ENCODE results near the gene IL10RA. TPM values are rescaled to one million over a fixed set of nuclear protein-coding genes. Genes with fewer than 3 reads are reported as not detected.

IL10RA gene
- total and polyA plus RNA-seq, 9 donors, result 2.9 to 7.8 (median 4.3) TPM

- no peak overlapping the region for H3K4me3 ChIP-seq (ENCODE audit: low read length)
- no peak for DNase-seq
- H3K9me3 ChIP-seq (replicated peaks; ENCODE audit: control insufficient read depth, low read depth, low read length), result no peaks in the 10 kb centered on the region
- WGBS (ENCODE audit: insufficient coverage), result 50% methylated on average over 2 of the region's 5 CpGs
- no peaks in the 10 kb centered on the region for H3K4me1 ChIP-seq (ENCODE audit: control insufficient read depth, insufficient read depth, low read length)
- no peaks in the 10 kb centered on the region for H3K36me3 ChIP-seq (ENCODE audit: control insufficient read depth, insufficient read depth, low read length)
- no peaks in the 10 kb centered on the region for H3K27me3 ChIP-seq (ENCODE audit: control insufficient read depth, insufficient read depth, low read length)
- H3K27ac ChIP-seq (ENCODE audit: low read length), result no peak overlapping the region
Observed at GRCh38 chr11:118046051-118046963, 60.1 kb downstream of the IL10RA start.

DNA sequence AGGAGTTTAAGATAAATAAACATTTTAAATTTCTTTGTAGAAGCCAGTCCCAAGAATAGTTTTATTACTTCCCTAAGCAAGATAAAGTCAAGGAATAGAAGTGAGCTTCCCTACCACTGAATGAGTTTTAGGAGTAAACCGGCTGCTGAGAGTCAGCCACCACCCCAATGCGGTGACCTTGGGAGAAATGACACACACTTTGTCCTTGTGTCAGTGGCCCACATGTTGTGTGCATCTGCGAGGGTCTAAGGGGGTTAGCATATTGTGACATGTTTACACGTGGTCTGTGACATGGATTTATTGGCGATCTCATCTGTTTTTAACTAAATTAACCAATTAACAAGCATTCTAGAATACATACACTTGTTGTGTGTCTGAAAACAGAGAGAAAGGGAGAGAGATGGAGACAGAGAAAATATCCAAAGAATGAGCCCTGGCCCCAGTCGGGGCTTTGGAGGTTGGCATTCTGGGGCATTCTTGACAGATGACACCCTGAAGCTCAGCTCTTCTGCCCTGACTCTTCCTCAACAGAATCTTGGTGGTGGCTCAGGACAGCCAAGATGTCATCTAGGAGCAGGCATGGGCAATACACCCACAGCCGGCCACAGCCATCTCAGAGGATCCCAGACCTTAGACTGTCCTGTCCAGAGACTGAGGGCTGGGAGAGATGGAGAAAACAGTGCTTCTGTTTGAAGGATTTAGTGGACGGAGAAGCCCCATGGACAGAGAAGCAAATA is 60.9 kb downstream of the IL10RA start:
- no peaks in the 10 kb centered on the region for H3K27me3 ChIP-seq (ENCODE audit: control insufficient read depth, insufficient read depth, low read length)
- H3K36me3 ChIP-seq (ENCODE audit: control insufficient read depth, insufficient read depth, low read length), result no peaks in the 10 kb centered on the region
- H3K4me1 ChIP-seq (ENCODE audit: control insufficient read depth, insufficient read depth, low read length), result peaks cover under 1% of the 10 kb centered on the region
- no peak overlapping the region for H3K27ac ChIP-seq (ENCODE audit: low read length)
- no peak for DNase-seq
- no peaks in the 10 kb centered on the region for H3K9me3 ChIP-seq (replicated peaks; ENCODE audit: control insufficient read depth, low read depth, low read length)
- no peak overlapping the region for H3K4me3 ChIP-seq (ENCODE audit: low read length)
- 92% methylated on average over 2 of the region's 8 CpGs for WGBS (ENCODE audit: insufficient coverage)

- Histone ChIP-seq H3K27me3 (ENCODE audit: control insufficient read depth, insufficient read depth, low read length) (no peaks in the 10 kb centered on the region), H3K27ac (ENCODE audit: low read length) (no peak overlapping the region), H3K36me3 (ENCODE audit: control insufficient read depth, insufficient read depth, low read length) (no peaks in the 10 kb centered on the region), H3K4me3 (ENCODE audit: low read length) (no peak overlapping the region), H3K4me1 (ENCODE audit: control insufficient read depth, insufficient read depth, low read length) (peaks cover 6% of the 10 kb centered on the region), H3K9me3 (replicated peaks; ENCODE audit: control insufficient read depth, low read depth, low read length) (no peaks in the 10 kb centered on the region)
- WGBS (ENCODE audit: insufficient coverage), result 20% methylated on average over 1 of the region's 4 CpGs
- DNase-seq, result no peak
Observed at GRCh38 chr11:118047749-118048148, 61.6 kb downstream of the IL10RA start.

DNA sequence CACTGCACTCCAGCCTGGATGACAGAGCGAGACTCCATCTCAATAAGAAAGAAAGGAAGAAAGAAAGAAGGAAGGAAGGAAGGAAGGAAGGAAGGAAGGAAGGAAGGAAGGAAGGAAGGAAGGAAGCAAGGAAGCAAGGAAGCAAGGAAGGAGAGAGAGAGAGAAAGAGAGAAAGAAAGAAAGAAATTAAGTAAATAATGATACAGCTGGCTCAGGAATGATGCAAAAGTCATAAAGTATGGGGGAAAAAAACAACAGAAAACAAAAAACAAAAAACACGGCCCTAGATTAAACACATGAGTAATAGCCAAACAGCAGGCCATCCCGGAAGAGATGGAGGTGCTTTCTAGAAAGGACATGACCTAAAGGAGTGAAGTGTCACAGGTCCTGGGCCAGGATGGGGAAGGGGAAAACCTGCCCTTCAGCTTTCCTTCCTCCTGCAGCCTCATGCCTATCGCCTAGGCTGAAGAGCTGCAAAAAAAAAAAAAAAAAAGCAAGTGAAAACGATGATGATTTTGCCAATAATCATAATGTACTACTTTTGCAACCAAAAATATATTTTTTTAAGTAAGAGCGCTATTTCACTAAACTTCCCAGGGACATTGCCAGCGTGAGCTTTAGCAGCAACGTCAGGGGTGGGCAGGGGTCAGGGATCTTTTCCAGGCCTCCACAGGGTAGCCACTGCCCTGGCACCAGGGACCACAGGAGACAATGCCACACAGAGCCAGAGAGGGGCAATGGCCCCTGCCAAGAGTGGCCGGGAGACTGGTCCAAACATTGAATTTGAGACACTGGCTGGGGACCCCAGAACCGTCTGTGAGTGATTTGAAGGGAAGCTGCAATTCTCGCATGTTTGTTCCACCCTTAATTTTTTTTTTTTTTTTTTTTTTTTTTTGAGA is 62.5 kb downstream of the IL10RA start:
- no peak for DNase-seq
- H3K27ac ChIP-seq (ENCODE audit: low read length), result no peak overlapping the region
- no peaks in the 10 kb centered on the region for H3K9me3 ChIP-seq (replicated peaks; ENCODE audit: control insufficient read depth, low read depth, low read length)
- no peak overlapping the region for H3K4me3 ChIP-seq (ENCODE audit: low read length)
- no peaks in the 10 kb centered on the region for H3K36me3 ChIP-seq (ENCODE audit: control insufficient read depth, insufficient read depth, low read length)
- H3K27me3 ChIP-seq (ENCODE audit: control insufficient read depth, insufficient read depth, low read length), result no peaks in the 10 kb centered on the region
- 100% methylated on average over 1 of the region's 11 CpGs for WGBS (ENCODE audit: insufficient coverage)
- H3K4me1 ChIP-seq (ENCODE audit: control insufficient read depth, insufficient read depth, low read length), result peaks cover 10% of the 10 kb centered on the region

DNA sequence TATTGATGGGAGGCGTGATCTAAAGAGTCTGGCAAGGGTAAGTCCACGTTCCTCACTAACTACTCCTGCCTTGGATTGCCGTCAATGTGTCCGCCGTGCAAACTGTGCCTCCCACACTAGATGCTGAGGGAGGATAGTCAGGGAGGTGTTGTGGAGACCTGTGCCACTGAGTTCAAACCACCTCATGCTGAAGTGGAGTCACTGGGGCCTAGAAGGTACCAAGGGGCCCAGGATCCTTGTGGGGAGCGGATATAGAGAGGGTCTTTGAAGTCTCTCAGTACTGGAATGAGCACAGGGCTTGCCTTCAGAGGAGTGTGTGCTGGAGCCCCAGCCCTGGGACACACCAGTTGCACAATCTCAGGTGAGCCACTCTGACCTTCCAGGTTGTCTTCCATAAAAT is 63.6 kb downstream of the IL10RA start:
- H3K9me3 ChIP-seq (replicated peaks; ENCODE audit: control insufficient read depth, low read depth, low read length), result no peaks in the 10 kb centered on the region
- no peak overlapping the region for H3K4me3 ChIP-seq (ENCODE audit: low read length)
- 63% methylated on average over 1 of the region's 6 CpGs for WGBS (ENCODE audit: insufficient coverage)
- H3K27me3 ChIP-seq (ENCODE audit: control insufficient read depth, insufficient read depth, low read length), result no peaks in the 10 kb centered on the region
- no peak overlapping the region for H3K27ac ChIP-seq (ENCODE audit: low read length)
- peaks cover 10% of the 10 kb centered on the region for H3K4me1 ChIP-seq (ENCODE audit: control insufficient read depth, insufficient read depth, low read length)
- DNase-seq, result no peak
- no peaks in the 10 kb centered on the region for H3K36me3 ChIP-seq (ENCODE audit: control insufficient read depth, insufficient read depth, low read length)

DNA sequence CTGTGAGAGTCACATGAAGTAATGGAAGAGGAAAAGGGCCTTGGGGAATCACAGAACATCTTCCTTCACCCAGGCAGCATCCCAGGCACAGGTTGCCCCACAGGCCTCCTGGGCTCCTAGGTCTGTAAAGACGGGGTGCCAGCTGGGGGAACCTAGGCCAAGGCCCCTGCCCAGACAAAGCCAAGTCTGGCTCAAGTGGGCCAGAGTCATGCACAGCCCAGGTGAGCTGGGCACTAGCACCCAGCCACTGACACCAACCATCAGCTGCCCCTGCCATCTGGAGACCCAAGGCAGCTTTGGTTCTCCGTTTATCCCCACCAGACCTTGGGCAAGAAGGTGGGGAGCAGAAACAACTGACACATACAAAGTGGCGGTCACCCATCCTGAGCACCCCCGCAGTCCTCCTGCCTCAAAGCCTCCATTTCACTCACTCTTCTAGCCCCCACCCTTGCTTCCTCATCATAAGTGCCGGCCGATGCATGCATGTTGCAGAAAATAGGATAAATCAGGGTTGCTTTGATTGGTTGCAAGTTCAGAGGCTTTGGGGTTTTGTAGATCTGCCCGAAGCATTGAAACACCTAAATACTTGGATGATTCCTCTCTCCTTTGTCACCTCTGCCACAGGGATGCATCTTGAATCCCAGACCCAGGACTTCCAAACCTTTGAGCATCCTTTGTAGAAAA is 64.2 kb downstream of the IL10RA start:
- no peak overlapping the region for H3K4me3 ChIP-seq (ENCODE audit: low read length)
- no peaks in the 10 kb centered on the region for H3K9me3 ChIP-seq (replicated peaks; ENCODE audit: control insufficient read depth, low read depth, low read length)
- H3K27ac ChIP-seq (ENCODE audit: low read length), result no peak overlapping the region
- DNase-seq, result no peak
- H3K4me1 ChIP-seq (ENCODE audit: control insufficient read depth, insufficient read depth, low read length), result peaks cover 13% of the 10 kb centered on the region
- WGBS (ENCODE audit: insufficient coverage), result 86% methylated on average over 3 of the region's 7 CpGs
- no peaks in the 10 kb centered on the region for H3K27me3 ChIP-seq (ENCODE audit: control insufficient read depth, insufficient read depth, low read length)
- no peaks in the 10 kb centered on the region for H3K36me3 ChIP-seq (ENCODE audit: control insufficient read depth, insufficient read depth, low read length)

Other genes with a start within 250 kb of the IL10RA start
- gene DSCAML1, start 189.2 kb upstream of the IL10RA start, total RNA-seq, result 0.80 TPM
- gene DSCAML1, start 189.2 kb upstream of the IL10RA start, polyA plus RNA-seq (ENCODE audit: insufficient read depth in 1 of 8, insufficient read length in 8 of 8, low replicate concordance in 1 of 8), result under 1 TPM; 0.28 to 0.78 (median 0.53) TPM
- 3.3 TPM for gene FXYD2, start 161.7 kb upstream of the IL10RA start, total RNA-seq
- 1 to 10 TPM in 6 of 8 donors, under 1 TPM in 2; 0.23 to 2.7 (median 1.2) TPM for gene FXYD2, start 161.7 kb upstream of the IL10RA start, polyA plus RNA-seq (ENCODE audit: insufficient read depth in 1 of 8, insufficient read length in 8 of 8, low replicate concordance in 1 of 8)
- gene FXYD6, start 109.7 kb upstream of the IL10RA start, total RNA-seq, result 103 TPM
- gene FXYD6, start 109.7 kb upstream of the IL10RA start, polyA plus RNA-seq (ENCODE audit: insufficient read depth in 1 of 8, insufficient read length in 8 of 8, low replicate concordance in 1 of 8), result 100 to 1,000 TPM; 161 to 209 (median 176) TPM
- gene TMPRSS13, start 57.0 kb upstream of the IL10RA start, total RNA-seq, result 0.09 TPM
- 1 to 10 TPM in 1 of 8 donors, under 1 TPM in 7; 0.05 to 1.1 (median 0.11) TPM for gene TMPRSS13, start 57.0 kb upstream of the IL10RA start, polyA plus RNA-seq (ENCODE audit: insufficient read depth in 1 of 8, insufficient read length in 8 of 8, low replicate concordance in 1 of 8)
- not detected for gene TMPRSS4, start 90.7 kb downstream of the IL10RA start, total RNA-seq
- 1 to 10 TPM in 2 of 8 donors, under 1 TPM in 6; 0.07 to 5.2 (median 0.25) TPM for gene TMPRSS4, start 90.7 kb downstream of the IL10RA start, polyA plus RNA-seq (ENCODE audit: insufficient read depth in 1 of 8, insufficient read length in 8 of 8, low replicate concordance in 1 of 8)
- gene SMIM35, start 100.6 kb downstream of the IL10RA start, total RNA-seq, result under 0.01 TPM
- gene SMIM35, start 100.6 kb downstream of the IL10RA start, polyA plus RNA-seq (ENCODE audit: insufficient read depth in 1 of 8, insufficient read length in 8 of 8, low replicate concordance in 1 of 8), result under 1 TPM; 0.04 to 0.47 (median 0.11) TPM
- 2.4 TPM for gene SCN4B, start 166.4 kb downstream of the IL10RA start, total RNA-seq
- 1 to 10 TPM; 2.8 to 5.1 (median 4.1) TPM for gene SCN4B, start 166.4 kb downstream of the IL10RA start, polyA plus RNA-seq (ENCODE audit: insufficient read depth in 1 of 8, insufficient read length in 8 of 8, low replicate concordance in 1 of 8)
- 4.2 TPM for gene SCN2B, start 190.2 kb downstream of the IL10RA start, total RNA-seq
- gene SCN2B, start 190.2 kb downstream of the IL10RA start, polyA plus RNA-seq (ENCODE audit: insufficient read depth in 1 of 8, insufficient read length in 8 of 8, low replicate concordance in 1 of 8), result 1 to 10 TPM; 2.1 to 5.4 (median 4.4) TPM
- gene JAML, start 238.6 kb downstream of the IL10RA start, total RNA-seq, result 2.5 TPM
- 1 to 10 TPM; 1.2 to 5.3 (median 2.2) TPM for gene JAML, start 238.6 kb downstream of the IL10RA start, polyA plus RNA-seq (ENCODE audit: insufficient read depth in 1 of 8, insufficient read length in 8 of 8, low replicate concordance in 1 of 8)